CD4-positive, alpha-beta T cell treated with Interleukin-2 at 100 ng/mL for 4 hours (primary cell): ENCODE results near the gene ADM2.
A peak's percentile ranks its signal among the peaks of the same experiment; 100 is the strongest.

ENCODE experiments used
- DNase-seq: peaks from one replicate; pipeline ENCODE4 v3.0.0-alpha.2; 2020; ENCODE audit warnings: low spot score

ADM2 gene

DNA sequence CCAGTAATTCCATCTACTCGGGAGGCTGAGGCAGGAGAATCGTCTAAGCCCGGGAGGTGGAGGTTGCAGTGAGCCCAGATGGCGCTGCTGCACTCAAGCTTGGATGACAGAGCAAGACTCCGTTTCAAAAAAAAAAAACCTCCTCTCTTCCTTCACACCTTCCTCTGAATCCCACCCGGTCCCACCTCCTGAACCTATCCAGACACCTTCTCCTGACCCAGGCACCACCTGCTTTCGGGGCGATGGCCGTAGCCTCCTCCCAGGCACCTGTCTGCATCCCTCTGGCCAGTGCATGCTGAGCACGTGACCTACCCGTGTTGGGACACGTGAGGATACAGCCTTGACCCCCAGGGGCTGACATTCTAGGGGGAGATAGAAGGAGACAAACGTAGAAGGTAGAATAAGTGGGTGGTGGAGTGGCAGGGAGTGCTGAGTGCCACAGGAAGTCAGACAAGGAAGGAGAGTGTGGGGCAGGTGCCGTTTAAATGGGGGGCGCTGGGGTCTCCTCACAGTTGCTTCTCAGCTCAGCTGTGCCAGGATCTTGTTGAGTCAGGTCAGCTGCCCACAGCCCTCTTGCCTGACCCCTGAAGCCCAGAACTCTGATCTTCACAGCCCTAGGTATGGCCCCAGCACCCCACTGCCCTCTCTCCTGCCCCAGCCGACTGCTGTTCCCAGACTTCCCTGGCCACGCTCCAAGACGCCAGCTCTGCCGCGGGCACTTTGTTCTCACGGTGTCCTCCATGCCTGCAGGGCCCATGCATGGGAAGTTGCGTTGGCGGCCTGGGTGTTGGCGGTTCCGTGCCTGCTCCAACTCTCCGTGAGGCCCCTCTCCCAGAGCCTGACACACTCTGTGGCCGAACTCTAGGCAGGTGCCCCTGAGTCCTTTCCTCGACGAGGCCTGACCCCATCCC, 4.1 kb downstream of the ADM2 start:
- no peak for DNase-seq

GRCh38 chr22:50486561-50487289, 5.4 kb downstream of the ADM2 start, which contains the start of gene MIOX:
TSS of gene MIOX (plus strand) at chr22:50486859. CDS start at chr22:50486898, 39 bp downstream.
- DNase-seq = no peak

GRCh38 chr22:50487290-50488005, 6.1 kb downstream of the ADM2 start:
- DNase-seq = no peak

DNA sequence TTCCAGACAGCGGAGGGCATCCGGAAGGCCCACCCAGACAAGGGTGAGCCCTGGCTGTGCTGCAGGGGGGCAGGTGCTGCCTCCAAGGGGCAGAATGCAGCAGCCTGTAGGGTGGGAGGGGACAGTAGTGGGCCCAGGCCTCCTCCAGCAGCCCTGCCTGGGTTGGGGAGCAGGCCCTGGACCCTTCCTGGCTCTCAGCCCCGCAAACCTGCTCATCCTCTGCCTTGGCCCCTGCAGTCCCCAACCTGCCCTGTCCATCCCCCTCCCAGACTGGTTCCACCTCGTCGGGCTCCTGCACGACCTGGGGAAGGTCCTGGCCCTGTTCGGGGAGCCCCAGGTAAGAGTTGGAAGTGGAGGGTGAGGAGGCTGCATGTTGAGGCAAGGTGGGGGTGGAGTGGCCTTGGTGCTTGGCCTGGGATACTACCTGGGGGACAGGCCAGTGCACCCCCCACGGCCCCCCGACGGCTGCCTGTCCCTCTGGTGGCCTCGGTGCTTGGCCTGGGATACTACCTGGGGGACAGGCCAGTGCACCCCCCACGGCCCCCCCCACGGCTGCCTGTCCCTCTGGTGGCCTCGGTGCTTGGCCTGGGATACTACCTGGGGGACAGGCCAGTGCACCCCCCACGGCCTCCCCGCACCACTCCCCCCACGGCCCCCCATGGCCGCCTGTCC, 6.8 kb downstream of the ADM2 start:
- DNase-seq = no peak

DNA sequence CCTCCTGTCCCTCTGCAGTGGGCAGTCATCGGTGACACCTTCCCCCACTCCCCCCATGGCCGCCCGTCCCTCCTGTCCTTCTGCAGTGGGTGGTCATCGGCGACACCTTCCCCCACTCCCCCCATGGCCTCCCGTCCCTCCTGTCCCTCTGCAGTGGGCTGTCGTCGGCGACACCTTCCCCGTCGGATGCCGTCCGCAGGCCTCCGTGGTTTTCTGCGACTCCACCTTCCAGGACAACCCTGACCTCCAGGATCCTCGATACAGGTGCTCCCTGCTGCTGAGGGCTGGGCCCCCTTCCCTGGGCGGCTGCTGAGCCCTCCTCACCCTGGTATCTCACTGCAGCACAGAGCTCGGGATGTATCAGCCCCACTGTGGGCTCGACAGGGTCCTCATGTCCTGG, 7.5 kb downstream of the ADM2 start:
- DNase-seq = no peak

DNA sequence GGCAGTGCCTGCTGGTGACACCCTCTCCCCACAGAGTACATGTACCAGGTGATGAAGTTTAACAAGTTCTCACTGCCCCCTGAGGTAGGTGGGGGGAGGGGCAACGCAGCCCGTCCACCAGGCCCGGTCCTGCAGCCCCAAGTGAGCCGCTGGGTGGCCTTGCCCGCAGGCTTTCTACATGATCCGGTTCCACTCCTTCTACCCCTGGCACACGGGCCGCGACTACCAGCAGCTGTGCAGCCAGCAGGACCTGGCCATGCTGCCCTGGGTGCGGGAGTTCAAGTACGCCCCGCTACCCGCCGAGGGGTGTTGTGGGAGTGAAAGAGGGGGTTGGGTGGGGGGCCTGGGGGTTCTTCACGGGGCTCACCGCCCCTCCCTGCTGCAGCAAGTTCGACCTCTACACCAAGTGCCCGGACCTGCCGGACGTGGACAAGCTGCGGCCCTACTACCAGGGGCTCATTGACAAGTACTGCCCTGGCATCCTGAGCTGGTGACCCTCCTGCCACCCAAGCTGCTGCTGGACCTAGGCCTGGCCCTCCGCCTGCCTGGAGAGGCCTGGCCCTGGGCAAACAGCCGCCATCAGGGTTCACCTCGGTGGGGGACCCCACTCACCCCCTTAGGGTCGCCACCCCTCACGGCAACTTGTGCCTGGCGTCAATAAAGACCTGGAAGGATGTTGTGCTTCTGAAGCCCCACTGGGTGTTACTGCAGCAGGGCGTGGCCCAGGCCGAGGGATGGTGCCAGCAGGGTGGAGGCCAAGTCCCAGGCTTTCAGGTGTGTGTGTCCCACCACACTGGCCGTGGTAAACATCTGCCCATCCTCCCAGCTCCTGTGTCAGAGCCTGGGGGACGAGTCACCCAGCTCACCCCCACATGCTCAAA, 8.3 kb downstream of the ADM2 start:
- no peak for DNase-seq

DNA sequence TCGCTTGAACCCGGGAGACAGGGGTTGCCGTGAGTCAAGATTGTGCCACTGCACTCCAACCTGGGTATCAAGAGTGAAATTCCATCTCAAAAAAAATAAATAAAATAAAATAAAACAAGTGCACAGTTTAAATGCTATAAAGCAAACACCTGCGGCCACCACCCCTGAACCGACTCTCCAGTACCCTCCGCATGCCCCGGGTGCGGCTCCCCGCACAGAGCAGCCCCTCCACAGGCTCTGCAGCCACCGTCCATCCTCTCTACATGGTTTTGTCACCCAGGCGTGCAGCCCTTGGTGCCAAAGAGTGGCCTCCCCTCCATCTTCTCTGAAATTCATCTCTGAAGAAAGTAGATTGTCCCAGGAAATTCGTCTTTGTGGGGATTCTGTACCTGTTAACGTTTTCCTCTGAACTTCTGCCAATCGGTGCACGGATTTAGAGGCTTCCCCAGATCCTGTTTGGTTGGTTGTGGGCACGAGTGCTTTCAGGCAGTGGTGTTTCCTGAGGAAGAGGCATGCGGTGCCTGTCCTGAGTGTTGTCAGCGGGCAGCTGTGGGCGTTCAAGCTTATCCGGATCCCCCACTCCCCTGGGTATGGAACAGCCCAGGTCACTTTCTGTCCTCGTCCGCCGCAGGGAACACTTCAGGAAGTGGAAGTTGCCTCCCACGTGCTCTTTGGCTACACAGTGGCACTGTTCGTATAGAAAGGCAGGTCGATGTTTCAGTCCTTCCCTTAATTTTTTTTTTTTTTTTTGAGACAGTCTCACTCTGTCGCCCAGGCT, 9.4 kb downstream of the ADM2 start:
- no peak for DNase-seq

DNA sequence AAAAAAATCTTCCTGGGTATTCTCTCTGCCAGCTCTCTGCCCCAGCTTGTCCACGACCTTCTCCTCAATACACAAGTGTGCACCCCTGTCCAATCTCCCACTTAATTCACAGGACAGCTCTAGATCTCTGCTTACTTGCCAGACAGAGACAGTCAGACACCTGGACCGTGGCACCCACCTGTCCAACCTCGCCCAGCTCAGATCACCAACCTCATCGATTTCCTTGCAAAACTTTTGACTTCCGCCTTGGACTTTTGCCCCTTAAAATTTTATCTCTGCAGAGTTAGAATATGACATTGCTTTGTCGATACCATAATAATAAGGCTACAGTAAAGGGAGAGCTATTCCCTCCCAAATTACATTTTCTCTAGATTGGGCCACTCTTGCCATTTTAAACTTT, 15.8 kb downstream of the ADM2 start:
- DNase-seq = no peak

- DNase-seq = peak; percentile 82
Observed at GRCh38 chr22:50498322-50498890, 17.1 kb downstream of the ADM2 start.

DNA sequence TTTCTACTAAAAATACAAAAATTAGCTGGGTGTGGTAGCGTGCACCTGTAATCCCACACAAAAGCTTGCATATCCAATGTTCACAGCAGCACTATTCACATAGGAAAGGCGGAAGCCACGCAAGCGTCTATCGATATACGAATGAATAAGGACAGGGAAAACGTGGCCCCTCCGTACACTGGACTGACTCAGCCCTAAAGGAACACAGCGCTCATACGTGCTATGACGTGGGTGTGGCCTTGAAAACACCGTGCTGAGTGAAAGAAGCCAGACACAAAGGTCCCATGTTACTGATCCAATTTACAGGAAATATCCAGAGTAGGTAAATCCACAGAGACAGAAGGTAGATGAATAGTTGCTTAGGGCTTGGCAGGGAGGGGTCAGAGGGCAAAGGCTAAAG, 19.1 kb downstream of the ADM2 start:
- no peak for DNase-seq

GRCh38 chr22:50502096-50502495, 20.8 kb downstream of the ADM2 start:
- no peak for DNase-seq

DNA sequence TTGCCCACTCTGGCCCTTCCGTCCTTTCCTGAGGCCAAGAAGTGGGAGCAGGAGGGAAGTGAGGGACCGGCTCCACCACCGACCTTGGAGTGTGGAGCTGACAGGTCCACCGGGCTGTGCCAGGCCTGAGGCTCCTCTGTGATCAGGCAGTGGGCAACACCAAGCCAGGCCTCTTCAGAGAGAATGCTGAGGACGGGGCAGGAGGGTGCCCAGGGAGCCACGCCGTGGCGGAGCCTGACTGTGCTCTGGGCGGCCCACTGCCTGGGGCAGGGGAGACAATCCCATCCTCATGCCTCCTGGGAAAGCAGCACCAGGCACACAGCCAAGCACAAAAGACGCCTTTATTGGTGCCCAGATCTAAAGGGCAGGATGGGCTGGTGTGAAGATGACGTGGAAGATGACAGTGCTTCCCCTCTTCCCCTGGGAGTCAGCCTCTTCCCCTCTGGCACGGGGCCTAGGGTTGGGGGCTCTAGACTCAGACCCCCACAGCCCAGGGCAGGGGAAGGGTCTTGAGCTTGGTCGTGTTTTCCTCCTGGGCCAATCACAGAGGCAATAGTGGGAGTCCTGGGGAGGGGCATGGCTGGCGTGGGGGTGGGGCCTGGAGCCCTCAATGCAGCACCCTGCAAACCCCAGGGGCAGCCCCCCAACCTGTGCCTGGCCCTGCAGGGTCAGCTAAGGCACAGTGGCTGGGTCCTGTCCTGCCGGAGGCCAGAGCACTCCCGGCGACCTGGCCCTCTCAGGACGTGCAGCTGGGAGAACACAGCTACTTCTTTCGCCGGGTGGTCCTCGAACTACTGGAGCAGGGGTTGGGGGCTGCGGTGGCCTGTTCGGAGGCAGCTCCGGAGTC, 21.5 kb downstream of the ADM2 start:
- no peak for DNase-seq

DNA sequence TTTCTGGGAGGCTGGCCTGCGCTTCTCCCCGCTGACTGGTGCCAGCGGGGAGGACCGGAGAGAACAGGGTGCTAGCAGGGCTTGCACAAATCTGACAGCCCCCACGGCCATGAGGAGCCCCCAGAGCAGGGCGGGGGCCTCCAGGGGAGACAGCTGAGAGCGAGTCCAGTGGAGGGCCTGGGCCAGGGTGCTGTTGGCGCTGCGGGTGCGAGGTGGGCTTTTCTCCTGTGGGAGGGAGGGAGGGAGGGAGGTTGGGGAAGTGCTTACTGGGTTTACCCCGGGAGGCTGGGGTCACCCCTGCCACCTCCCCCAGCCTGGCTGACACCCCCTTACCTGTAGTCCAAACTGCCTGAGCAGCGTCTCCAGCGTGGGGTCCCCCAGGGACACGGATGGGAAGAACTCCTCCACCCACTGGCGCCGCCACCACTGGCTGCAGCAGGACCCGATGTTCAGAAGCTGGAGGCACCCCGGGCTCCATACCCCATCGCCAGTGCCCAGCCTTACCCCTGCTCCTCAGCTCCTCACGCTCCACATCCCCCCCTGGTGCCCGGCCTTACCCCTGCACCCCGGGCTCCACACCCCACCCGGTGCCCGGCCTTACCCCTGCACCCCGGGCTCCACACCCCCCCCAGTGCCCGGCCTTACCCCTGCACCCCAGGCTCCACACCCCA, 22.3 kb downstream of the ADM2 start:
- no peak for DNase-seq

DNA sequence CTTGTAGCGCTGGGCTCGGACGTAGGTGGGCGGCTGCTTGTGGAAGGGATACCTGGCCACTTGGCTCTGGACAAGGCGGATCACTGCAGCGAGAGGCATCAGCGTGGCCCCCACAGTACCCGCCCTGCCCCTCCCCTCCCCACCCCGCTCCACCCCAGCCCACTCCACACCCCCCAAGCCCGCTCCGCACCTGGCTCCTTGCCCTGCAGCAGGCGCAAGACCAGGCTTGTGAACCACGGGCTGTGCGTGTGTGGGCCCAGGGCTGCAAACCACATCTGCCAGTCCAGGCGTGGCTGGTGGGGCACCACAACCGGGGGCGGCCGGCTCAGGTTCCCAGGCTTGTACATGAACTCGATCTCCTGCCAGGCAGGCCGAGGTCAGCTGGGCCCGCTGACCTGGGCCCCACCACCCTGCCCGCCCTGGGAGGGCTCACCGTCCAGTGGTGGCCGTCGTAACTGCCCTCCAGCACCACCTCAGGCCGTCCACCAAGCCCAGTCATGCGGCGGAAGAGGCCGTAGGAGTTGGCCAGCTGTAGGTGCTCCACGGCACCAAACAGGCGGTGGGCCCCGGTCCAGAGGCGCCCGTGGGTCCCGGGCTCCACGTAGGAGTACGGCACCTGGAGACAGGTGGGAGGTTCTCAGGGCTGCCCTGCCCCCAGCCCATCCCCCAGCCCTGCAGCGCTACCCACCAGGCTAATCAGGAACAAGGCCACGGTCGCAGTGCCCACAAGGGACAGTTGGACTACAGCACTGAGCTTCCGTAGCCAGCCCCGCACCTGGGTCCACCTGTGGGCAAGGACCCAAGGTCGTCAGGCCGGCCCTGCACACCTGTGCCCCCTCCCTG, 23.2 kb downstream of the ADM2 start:
- DNase-seq = no peak

- no peak for DNase-seq
Observed at GRCh38 chr22:50505276-50505775, 24.0 kb downstream of the ADM2 start.

DNA sequence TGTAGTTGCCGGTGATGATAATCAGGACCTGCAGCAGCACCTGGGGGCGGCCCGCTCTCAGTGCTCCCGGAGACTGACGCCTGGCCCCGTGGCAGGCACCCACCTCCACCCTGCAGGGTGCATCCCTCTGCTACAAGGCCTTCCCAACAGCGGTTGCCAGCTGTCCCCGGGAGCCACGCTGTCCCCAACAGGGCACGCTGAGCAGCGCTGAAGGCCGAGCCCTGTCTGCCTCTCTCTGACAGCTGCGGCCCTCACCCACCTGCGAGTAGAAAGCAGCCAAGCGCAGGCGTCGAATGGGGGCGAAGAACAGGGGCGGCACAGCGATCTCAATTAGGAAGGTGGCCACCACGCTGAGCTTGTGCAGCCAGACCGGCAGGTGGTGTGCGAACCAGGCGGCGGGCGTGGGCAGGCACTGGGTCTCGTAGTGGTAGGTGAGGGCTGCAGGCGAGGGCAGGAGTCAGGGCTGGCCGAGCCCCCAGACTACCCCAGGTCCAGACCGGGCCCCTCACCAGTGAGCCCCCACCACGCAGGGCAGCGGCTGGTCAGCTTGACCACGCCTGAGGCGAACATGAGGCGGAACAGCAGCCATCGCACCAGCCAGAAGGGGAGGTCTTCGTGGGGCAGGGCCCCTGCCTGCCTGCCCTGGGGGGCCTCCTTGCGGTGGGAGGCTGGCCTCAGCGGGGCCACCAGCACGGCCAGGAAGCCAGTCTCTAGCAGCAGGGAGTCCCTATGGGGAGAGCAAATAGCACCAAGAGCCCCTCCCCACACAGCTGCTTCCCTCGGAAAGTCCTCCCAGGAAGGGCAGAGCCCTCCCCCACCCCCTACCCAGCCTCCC, 24.6 kb downstream of the ADM2 start:
- DNase-seq = no peak
